ENCODE measurements around the gene MIX23.
A peak's percentile ranks its signal among the peaks of the same experiment; 100 is the strongest.

MIX23 gene

GRCh38 chr3:122382888-122383666, at the start of gene MIX23:
Gene MIX23, minus strand, starts transcription at chr3:122383231. Its CDS starts 7 bp downstream, at chr3:122383224.
- peak; percentile 80 for DNase-seq

- DNase-seq = no peak
These were observed 47.3 kb upstream of the MIX23 start for GRCh38 chr3:122430371-122430770.

GRCh38 chr3:122427857-122428471, 44.9 kb upstream of the MIX23 start:
- no peak for DNase-seq

GRCh38 chr3:122421836-122422235, 38.8 kb upstream of the MIX23 start:
- no peak for DNase-seq

- no peak for DNase-seq
These were observed 38.1 kb upstream of the MIX23 start for GRCh38 chr3:122421101-122421500.

- no peak for DNase-seq
These were observed 33.9 kb upstream of the MIX23 start for GRCh38 chr3:122416966-122417365.

GRCh38 chr3:122415762-122416654, 33.0 kb upstream of the MIX23 start, which contains the start of gene WDR5B:
Gene WDR5B, minus strand, starts transcription at chr3:122416062. Its CDS starts 534 bp downstream, at chr3:122415528.
- DNase-seq = no peak

GRCh38 chr3:122415104-122415744, 32.2 kb upstream of the MIX23 start:
- no peak for DNase-seq

- DNase-seq = no peak
These were observed 31.4 kb upstream of the MIX23 start for GRCh38 chr3:122414391-122414790.

- DNase-seq = no peak
These were observed 27.6 kb upstream of the MIX23 start for GRCh38 chr3:122410639-122411038.

- DNase-seq = no peak
These were observed 27.1 kb upstream of the MIX23 start for GRCh38 chr3:122410111-122410510.

GRCh38 chr3:122409446-122409845, 26.4 kb upstream of the MIX23 start:
- no peak for DNase-seq

GRCh38 chr3:122407946-122408345, 24.9 kb upstream of the MIX23 start:
- DNase-seq = no peak

GRCh38 chr3:122406198-122406597, 23.2 kb upstream of the MIX23 start:
- DNase-seq = no peak

- DNase-seq = no peak
These were observed 22.0 kb upstream of the MIX23 start for GRCh38 chr3:122405015-122405414.

GRCh38 chr3:122403489-122403888, 20.5 kb upstream of the MIX23 start:
- no peak for DNase-seq

GRCh38 chr3:122398920-122399319, 15.9 kb upstream of the MIX23 start:
- no peak for DNase-seq

GRCh38 chr3:122397201-122397600, 14.2 kb upstream of the MIX23 start:
- DNase-seq = no peak

GRCh38 chr3:122396511-122396910, 13.5 kb upstream of the MIX23 start:
- DNase-seq = no peak

- no peak for DNase-seq
These were observed 12.6 kb upstream of the MIX23 start for GRCh38 chr3:122395582-122395981.

GRCh38 chr3:122394173-122394572, 11.1 kb upstream of the MIX23 start:
- no peak for DNase-seq

- DNase-seq = peak; percentile 20
These were observed 10.1 kb upstream of the MIX23 start for GRCh38 chr3:122392868-122393844.

Measured in kidney glomerular epithelial cell (primary cell).